Ishikawa (cell line): ENCODE results near the gene HOXA5.

ENCODE experiments used
- CEBPB ChIP-seq: IDR thresholded peaks from 2 replicates; pipeline ENCODE4 v1.6.1; 2012
- CREB1 ChIP-seq: IDR thresholded peaks from 2 replicates; pipeline ENCODE4 v1.6.1; 2012; ENCODE audit warnings: low read depth
- EGR1 ChIP-seq: IDR thresholded peaks from 2 replicates; pipeline ENCODE4 v1.6.1; 2012
- EP300 ChIP-seq: IDR thresholded peaks from 2 replicates; pipeline ENCODE4 v1.6.1; 2012; ENCODE audit warnings: borderline replicate concordance
- FOXM1 ChIP-seq: IDR thresholded peaks from 2 replicates; pipeline ENCODE4 v1.6.1; 2012; ENCODE audit warnings: low read depth, borderline replicate concordance
- NFIC ChIP-seq: IDR thresholded peaks from 2 replicates; pipeline ENCODE4 v1.6.1; 2012
- RAD21 ChIP-seq: IDR thresholded peaks from 2 replicates; pipeline ENCODE4 v1.6.1; 2012; ENCODE audit warnings: low read depth
- TAF1 ChIP-seq: IDR thresholded peaks from 2 replicates; pipeline ENCODE4 v1.6.1; 2012; ENCODE audit warnings: low read depth, mild to moderate bottlenecking
- TCF12 ChIP-seq: IDR thresholded peaks from 2 replicates; pipeline ENCODE4 v1.6.1; 2012; ENCODE audit warnings: low read depth
- TEAD4 ChIP-seq: IDR thresholded peaks from 2 replicates; pipeline ENCODE4 v1.6.1; 2012
- USF1 ChIP-seq: IDR thresholded peaks from 2 replicates; pipeline ENCODE4 v1.6.1; 2012
- YY1 ChIP-seq: IDR thresholded peaks from 2 replicates; pipeline ENCODE4 v1.6.1; 2012; ENCODE audit warnings: low read depth
- ZBTB7A ChIP-seq: IDR thresholded peaks from 2 replicates; pipeline ENCODE4 v1.6.1; 2012; ENCODE audit warnings: low read depth
- TF ChIP-seq, protein P1 (sequence below): IDR thresholded peaks from 2 replicates; pipeline ENCODE4 v1.6.1; 2012; ENCODE audit warnings: low read depth, mild to moderate bottlenecking
- TF ChIP-seq, protein P2 (sequence below): IDR thresholded peaks from 2 replicates; pipeline ENCODE4 v1.6.1; 2012

The HOXA5 gene

DNA sequence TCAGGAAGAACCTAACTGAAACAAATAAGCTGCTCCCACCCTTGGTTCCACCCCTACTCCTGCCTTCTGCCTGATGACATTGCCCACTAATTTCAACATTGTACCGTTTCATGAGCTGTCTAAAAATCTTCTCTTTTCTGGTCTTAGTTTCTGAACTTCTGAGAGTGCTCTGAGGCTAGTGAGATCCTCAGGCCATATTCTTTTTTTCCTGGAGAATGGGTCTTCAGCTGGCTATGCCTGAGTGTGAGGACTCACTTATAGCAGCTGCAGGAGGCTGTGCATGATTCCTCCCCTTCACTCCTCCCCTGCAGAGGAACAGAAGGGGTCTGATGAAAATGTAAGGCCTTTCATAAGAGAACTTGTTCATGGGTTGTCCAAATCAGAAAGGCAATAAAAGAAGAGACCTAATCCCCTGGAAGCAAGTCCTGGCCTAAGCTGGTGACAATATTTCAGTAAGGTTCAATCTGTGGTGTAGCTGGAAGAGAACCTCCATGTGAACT, 24.0 kb downstream of the HOXA5 start:
- TF ChIP-seq ZBTB7A (no peak), FOXM1 (no peak), CREB1 (no peak), TEAD4 (no peak), TCF12 (no peak), TAF1 (no peak)
- TF ChIP-seq, protein P1, sequence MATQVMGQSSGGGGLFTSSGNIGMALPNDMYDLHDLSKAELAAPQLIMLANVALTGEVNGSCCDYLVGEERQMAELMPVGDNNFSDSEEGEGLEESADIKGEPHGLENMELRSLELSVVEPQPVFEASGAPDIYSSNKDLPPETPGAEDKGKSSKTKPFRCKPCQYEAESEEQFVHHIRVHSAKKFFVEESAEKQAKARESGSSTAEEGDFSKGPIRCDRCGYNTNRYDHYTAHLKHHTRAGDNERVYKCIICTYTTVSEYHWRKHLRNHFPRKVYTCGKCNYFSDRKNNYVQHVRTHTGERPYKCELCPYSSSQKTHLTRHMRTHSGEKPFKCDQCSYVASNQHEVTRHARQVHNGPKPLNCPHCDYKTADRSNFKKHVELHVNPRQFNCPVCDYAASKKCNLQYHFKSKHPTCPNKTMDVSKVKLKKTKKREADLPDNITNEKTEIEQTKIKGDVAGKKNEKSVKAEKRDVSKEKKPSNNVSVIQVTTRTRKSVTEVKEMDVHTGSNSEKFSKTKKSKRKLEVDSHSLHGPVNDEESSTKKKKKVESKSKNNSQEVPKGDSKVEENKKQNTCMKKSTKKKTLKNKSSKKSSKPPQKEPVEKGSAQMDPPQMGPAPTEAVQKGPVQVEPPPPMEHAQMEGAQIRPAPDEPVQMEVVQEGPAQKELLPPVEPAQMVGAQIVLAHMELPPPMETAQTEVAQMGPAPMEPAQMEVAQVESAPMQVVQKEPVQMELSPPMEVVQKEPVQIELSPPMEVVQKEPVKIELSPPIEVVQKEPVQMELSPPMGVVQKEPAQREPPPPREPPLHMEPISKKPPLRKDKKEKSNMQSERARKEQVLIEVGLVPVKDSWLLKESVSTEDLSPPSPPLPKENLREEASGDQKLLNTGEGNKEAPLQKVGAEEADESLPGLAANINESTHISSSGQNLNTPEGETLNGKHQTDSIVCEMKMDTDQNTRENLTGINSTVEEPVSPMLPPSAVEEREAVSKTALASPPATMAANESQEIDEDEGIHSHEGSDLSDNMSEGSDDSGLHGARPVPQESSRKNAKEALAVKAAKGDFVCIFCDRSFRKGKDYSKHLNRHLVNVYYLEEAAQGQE = no peak

DNA sequence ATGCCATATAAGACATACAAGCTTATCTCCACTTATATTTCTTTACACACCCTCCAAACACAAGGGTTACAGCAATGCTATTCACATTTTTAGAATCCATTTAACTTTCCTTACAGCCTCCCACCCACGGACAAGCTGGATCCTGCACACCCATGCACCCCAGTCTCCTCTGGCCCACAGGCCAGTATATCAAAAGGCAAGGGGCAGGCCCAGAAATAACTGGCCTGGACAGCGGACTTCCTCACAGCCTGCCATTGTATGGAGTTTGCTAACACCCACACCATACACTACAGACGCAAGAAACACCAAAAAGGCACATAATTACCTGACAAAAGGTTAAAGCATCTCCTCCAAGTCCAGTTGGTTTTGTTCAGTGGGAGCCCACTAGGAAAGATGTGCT, 24.9 kb downstream of the HOXA5 start:
- TF ChIP-seq, protein P1 = no peak
- no peak for TF ChIP-seq USF1
- TF ChIP-seq RAD21 = no peak
- TF ChIP-seq CREB1 = no peak
- no peak for TF ChIP-seq FOXM1
- no peak for TF ChIP-seq NFIC
- TF ChIP-seq, protein P2, sequence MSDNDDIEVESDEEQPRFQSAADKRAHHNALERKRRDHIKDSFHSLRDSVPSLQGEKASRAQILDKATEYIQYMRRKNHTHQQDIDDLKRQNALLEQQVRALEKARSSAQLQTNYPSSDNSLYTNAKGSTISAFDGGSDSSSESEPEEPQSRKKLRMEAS = no peak
- no peak for TF ChIP-seq TCF12
- TF ChIP-seq ZBTB7A = no peak
- TF ChIP-seq EP300 = no peak
- TF ChIP-seq YY1 = no peak
- TF ChIP-seq TAF1 = no peak
- no peak for TF ChIP-seq CEBPB
- no peak for TF ChIP-seq TEAD4
- no peak for TF ChIP-seq EGR1

DNA sequence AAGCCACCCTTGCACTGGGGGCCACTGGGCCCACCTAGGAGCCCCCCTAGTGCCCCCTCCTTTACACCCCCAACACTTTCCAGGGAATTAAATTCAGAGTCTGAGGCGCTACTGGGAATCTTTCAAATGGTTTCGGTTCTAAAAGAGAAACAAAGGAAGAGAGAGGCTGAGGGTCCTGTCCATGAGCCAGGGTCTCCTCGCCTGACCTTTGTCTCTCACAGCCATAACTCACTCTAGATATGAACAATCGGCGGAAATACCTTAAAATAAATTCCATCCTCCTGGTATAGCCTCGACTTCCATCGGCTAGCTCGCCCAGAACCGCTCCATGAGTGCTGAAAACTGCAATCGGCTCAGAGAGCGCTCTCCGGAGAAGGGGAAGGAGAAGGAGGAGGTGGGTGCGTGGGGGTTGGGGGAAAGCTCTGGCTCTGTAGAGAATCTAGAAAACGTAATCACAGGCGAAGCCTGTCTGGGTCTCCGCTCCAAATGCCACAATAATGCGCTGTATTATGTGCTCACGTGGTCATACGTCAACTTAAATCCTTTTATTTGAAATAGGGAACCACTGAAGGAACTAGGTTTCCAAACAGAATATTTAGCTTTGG, 25.5 kb downstream of the HOXA5 start:
- TF ChIP-seq TAF1 = no peak
- no peak for TF ChIP-seq EGR1
- no peak for TF ChIP-seq NFIC
- no peak for TF ChIP-seq EP300
- no peak for TF ChIP-seq RAD21
- TF ChIP-seq TCF12 = no peak
- no peak for TF ChIP-seq CREB1
- no peak for TF ChIP-seq CEBPB
- TF ChIP-seq TEAD4 = no peak
- TF ChIP-seq, protein P2 = no peak
- TF ChIP-seq USF1 = no peak

DNA sequence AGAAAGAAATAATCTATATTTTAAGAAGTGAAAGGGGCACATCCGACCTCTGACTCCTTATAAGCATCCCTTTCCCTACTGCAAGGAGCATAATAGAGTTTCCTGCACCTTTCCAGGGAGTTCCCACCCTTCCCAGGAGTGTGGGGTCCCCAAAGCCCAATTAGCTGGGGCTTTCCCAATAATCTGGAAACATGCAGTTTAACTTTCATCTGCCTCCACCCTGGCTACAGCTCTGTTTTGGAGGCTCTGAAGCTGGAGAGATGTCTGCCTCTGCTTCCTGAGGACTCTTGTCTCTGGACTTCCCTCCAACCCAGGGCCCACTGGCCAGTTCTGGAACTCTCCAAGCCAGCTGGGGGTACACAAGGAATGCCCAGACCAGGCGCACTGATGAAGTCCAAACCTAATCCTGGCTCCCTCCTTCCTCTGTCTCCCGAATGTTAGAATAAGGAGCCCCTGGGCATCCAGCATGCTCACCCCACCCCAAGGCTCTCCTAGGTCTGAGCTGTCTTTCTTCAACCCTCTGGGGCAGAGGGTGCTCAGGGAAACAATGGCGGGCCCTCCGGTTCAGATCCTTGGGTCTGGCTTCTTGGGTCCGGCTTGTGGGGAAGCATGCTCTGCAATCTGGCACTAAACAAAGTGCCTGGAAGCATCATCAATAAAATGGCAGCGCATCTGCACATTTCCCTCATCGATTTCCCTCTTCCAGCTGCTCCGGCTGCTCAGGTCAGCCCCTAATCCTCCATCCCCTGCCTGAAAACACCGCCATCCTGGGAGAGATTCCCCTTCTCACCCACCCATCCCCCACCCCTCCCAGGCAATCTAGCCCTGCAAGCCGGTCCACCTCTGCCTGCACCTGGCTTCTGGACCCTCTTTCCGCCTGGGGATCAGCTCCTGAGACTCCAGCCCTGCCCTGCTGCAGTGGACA, 26.3 kb downstream of the HOXA5 start:
- TF ChIP-seq EP300 (no peak), USF1 (no peak), TEAD4 (no peak), TCF12 (no peak), TAF1 (no peak), CREB1 (no peak), FOXM1 (no peak), EGR1 (no peak), RAD21 (no peak), NFIC (no peak), YY1 (no peak), ZBTB7A (no peak)
- TF ChIP-seq, protein P1 = no peak
- TF ChIP-seq, protein P2 = no peak
